A673 (cell line): Measurements from ENCODE around the gene HGF. TPM values are rescaled to one million over a fixed set of nuclear protein-coding genes. Genes with fewer than 3 reads are reported as not detected.
"Not testable (repeated sequence)": the region's sequence is repeated elsewhere in the genome, so short reads cannot be mapped to it uniquely, and the experiment has no call there.

Experiments used
- BruUV-seq: library from RNA; stranded (reverse); fragments of 400-500 nt; replicated peaks from 2 replicates; lab custom pipeline; 2021; lab: Mats Ljungman, UMichigan
- CTCF ChIA-PET: fragments of 300-600 bp; sonication (Branson Sonifier 250); formaldehyde crosslinking; loops from one replicate; lab custom pipeline; 2022; ENCODE audit warnings: antibody characterized with exemption; lab: Charles Lee
- POLR2A ChIA-PET: fragments of 300-600 bp; sonication (Branson Sonifier 250); formaldehyde crosslinking; loops from one replicate; lab custom pipeline; 2022; ENCODE audit warnings: antibody characterized with exemption; ENCODE audit not compliant: low non-redundant PET; lab: Charles Lee
- DNase-seq: peaks from one replicate; pipeline ENCODE4 v3.0.0-alpha.2; 2015; ENCODE audit warnings: low spot score
- H3K27ac ChIP-seq: fragments of 200-600 bp; sonication (generic); 2 replicates; pipeline ENCODE4 v1.5.1; 2016; ENCODE audit warnings: mixed run types, low read depth, mild to moderate bottlenecking, mixed read lengths, antibody characterized with exemption, low read length; ENCODE audit not compliant: poor library complexity, severe bottlenecking
- H3K27me3 ChIP-seq: fragments of 200-600 bp; sonication (generic); replicated peaks from 2 replicates; pipeline ENCODE4 v1.6.1; 2017; ENCODE audit warnings: mixed run types, low read depth, mild to moderate bottlenecking, mixed read lengths, antibody characterized with exemption, low read length; ENCODE audit not compliant: insufficient read depth, poor library complexity
- H3K36me3 ChIP-seq: fragments of 200-600 bp; sonication (generic); 2 replicates; pipeline ENCODE4 v1.6.1; 2016; ENCODE audit warnings: mixed run types, mild to moderate bottlenecking, mixed read lengths, antibody characterized with exemption, low read length; ENCODE audit not compliant: insufficient read depth, poor library complexity, severe bottlenecking
- H3K4me1 ChIP-seq: fragments of 200-600 bp; sonication (generic); 2 replicates; pipeline ENCODE4 v1.6.1; 2017; ENCODE audit warnings: mixed run types, mild to moderate bottlenecking, mixed read lengths, antibody characterized with exemption, low read length; ENCODE audit not compliant: insufficient read depth, poor library complexity, severe bottlenecking
- H3K4me3 ChIP-seq: fragments of 200-600 bp; sonication (generic); 2 replicates; pipeline ENCODE4 v1.5.1; 2016; ENCODE audit warnings: low read depth, mixed run types, mild to moderate bottlenecking, mixed read lengths, low read length; ENCODE audit not compliant: poor library complexity, severe bottlenecking
- H3K9me3 ChIP-seq: fragments of 200-600 bp; sonication (generic); 2 replicates; pipeline ENCODE4 v1.6.1; 2016; ENCODE audit warnings: mixed run types, low read depth, mild to moderate bottlenecking, mixed read lengths, antibody characterized with exemption, low read length; ENCODE audit not compliant: poor library complexity, severe bottlenecking
- EZH2 ChIP-seq: fragments of 200-600 bp; sonication (generic); IDR thresholded peaks from 2 replicates; pipeline ENCODE4 v1.6.1; 2017; ENCODE audit warnings: borderline replicate concordance, low read depth, mild to moderate bottlenecking, mixed read lengths, antibody characterized with exemption, low read length; ENCODE audit not compliant: poor library complexity, severe bottlenecking
- intact Hi-C: fragments of 100-400 bp; cut with micrococcal nuclease; formaldehyde crosslinking; loops from one replicate; pipeline ENCODE4 v1.10.0; 2022; ENCODE audit not compliant: unreplicated experiment
- total RNA-seq: library from RNA; stranded (reverse); gene quantifications from 2 replicates; pipeline ENCODE4 v1.2.3, GENCODE V29; 2021
- TF ChIP-seq, protein P1 (sequence below): fragments of 300-800, 200-600 bp; sonication (generic); conservative IDR thresholded peaks from 2 replicates; pipeline ENCODE4 v1.5.1; 2017; ENCODE audit warnings: low read depth, mild to moderate bottlenecking, antibody characterized with exemption, low read length, moderate library complexity, mixed read lengths

The HGF gene
- total RNA-seq, 1 experiment from 2014 or later = not detected

DNA sequence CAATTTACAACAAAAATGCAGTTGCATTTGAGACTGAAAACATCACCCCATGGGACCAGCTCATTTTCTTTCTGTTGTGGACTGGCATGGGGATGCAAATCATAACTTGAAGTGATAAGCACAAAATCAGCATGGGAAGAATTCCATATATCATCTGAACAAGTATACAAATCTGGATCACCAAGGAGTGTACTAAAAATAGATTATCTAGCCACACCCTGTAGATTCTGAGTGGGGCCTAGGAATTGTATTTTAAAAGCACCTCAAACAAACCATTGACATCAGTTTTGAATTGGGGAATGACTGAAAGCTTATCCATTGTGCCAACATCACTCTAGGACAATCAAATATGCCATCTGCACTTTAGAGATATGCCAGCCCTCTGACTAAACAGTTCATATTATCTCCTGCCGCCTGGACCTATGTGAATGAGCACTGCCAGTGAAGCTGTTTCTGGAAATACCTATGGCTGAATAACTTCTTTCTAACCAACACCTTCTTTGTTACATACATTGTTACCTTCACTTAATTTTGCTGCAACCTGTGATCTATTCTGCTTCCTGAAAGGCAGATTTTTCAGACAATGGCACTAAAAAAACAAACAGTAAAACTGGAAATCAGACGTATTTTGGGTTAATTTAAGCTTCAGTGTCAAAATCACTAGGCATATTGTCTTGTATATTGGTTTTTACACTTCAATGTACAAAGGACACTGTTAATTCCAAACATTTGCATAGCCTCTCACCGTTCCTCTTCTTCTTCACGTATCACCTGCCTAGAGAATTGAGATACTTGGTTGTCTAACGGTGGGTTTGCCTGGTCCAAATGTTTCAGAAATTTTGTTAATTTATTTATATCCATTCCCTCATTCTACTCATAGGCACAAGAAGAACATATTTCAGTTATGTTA is 42.4 kb upstream of the HGF start:
- Histone ChIP-seq H3K9me3 (no peaks in the 10 kb centered on the region), H3K4me1 (no peaks in the 10 kb centered on the region), H3K27ac (no peak overlapping the region), H3K36me3 (no peaks in the 10 kb centered on the region), H3K4me3 (no peak overlapping the region), H3K27me3 (no peaks in the 10 kb centered on the region)
- no TSS peak for BruUV-seq
- TF ChIP-seq, protein P1, sequence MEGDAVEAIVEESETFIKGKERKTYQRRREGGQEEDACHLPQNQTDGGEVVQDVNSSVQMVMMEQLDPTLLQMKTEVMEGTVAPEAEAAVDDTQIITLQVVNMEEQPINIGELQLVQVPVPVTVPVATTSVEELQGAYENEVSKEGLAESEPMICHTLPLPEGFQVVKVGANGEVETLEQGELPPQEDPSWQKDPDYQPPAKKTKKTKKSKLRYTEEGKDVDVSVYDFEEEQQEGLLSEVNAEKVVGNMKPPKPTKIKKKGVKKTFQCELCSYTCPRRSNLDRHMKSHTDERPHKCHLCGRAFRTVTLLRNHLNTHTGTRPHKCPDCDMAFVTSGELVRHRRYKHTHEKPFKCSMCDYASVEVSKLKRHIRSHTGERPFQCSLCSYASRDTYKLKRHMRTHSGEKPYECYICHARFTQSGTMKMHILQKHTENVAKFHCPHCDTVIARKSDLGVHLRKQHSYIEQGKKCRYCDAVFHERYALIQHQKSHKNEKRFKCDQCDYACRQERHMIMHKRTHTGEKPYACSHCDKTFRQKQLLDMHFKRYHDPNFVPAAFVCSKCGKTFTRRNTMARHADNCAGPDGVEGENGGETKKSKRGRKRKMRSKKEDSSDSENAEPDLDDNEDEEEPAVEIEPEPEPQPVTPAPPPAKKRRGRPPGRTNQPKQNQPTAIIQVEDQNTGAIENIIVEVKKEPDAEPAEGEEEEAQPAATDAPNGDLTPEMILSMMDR = no peak
- TF ChIP-seq EZH2 = no peak
- intact Hi-C loops = no loop called here
- POLR2A ChIA-PET = no interaction called here
- CTCF ChIA-PET = no interaction called here
- DNase-seq = no peak

DNA sequence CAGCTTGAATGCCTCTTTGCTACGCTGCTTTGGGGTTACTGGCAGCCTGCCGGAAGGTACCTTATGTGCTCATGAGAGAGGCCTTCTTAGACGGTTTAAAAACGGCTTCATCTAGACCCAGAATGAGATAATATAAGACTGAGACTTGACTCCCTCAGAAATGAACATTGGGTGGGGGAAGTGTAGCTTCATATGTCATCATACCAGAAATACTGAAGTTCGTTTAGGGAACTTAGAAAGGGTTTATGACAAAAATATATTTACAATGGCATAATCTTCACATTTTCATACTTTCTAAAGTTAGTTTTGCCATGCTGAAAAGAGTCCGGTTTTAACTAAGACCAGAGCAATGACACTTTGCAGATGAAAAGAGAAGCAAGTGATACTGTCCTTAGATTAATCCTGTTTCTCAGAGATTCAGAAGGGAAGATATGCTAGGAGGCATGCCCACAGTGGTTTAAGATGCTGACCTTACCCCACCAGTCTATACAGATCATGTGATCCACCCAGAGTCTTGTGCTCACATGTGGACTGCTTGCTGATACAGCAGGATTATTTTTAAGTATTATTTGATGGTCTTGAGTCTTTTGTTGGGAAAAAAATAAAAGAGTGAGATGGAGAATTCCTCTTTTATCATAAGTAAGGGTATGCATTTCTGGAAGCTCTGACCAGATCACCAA is 40.8 kb upstream of the HGF start:
- no peak for TF ChIP-seq EZH2
- TF ChIP-seq, protein P1 = no peak
- H3K27ac ChIP-seq = no peak overlapping the region
- CTCF ChIA-PET = no interaction called here
- H3K4me1 ChIP-seq = no peaks in the 10 kb centered on the region
- no peak overlapping the region for H3K4me3 ChIP-seq
- no peak for DNase-seq
- POLR2A ChIA-PET = no interaction called here
- BruUV-seq = no TSS peak
- H3K27me3 ChIP-seq = no peaks in the 10 kb centered on the region
- no peaks in the 10 kb centered on the region for H3K36me3 ChIP-seq
- no peaks in the 10 kb centered on the region for H3K9me3 ChIP-seq
- intact Hi-C loops = no loop called here

DNA sequence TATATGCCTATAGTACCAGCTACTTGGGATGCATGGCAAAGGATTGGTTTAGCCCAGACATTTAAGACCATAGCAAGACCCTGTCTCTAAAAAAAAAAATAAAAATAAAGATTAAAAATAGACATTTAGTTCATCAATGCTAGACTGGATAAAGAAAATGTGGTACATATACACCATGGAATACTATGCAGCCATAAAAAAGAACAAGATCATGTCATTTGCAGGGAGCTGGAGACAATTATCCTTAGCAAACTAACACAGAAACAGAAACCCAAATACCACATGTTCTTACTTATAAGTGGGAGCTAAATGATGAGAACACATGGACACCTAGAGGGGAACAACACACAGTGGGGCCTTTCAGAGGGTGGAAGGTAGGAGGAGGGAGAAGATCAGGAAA is 38.5 kb upstream of the HGF start:
- H3K4me1 ChIP-seq, H3K9me3 ChIP-seq, H3K27ac ChIP-seq, H3K4me3 ChIP-seq, BruUV-seq, POLR2A ChIA-PET, H3K36me3 ChIP-seq, H3K27me3 ChIP-seq, DNase-seq, intact Hi-C loops, CTCF ChIA-PET: not testable (repeated sequence)
